Stimulated activated CD4-positive, alpha-beta T cell treated with anti-CD3 and anti-CD28 coated beads, Interleukin-1b, Interleukin-23, amount 100 ng/mL, for 4 hours (primary cell): ENCODE measurements around the gene DYNLT2B.
A peak's percentile ranks its signal among the peaks of the same experiment; 100 is the strongest.
"Not testable (repeated sequence)": the region's sequence is repeated elsewhere in the genome, so short reads cannot be mapped to it uniquely, and the experiment has no call there.

Source experiments
- DNase-seq, 2 donors: peaks; one replicate each; pipeline ENCODE4 v3.0.0-alpha.2; 2020; ENCODE audit warnings: low read depth in 2 of 2

Gene DYNLT2B

GRCh38 chr3:196317687-196318467 is at the start of gene DYNLT2B:
Gene DYNLT2B, minus strand, starts transcription at chr3:196318240. Its CDS starts 88 bp downstream, at chr3:196318152.
- peak; percentile 70 to 81 for DNase-seq

- no peak for DNase-seq
These were observed 47.7 kb upstream of the DYNLT2B start for GRCh38 chr3:196365736-196366135.

DNA sequence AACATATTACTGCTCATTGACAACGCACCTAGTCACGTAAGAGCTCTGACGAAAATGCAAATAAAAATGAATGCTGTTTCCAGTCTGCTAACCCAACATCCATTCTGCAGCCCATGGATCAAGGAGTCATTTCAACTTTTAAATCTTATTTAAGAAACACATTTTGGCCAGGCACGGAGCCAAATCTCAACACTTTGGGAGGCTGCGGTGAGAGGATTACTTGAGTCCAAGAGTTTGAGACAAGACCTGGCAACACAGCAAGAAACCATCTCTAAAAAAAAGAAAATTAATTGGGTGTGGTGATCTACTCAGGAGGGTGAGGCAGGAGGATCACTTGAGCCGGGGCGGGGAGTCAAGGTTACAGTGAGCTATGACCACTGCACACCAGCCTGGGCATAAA is 42.5 kb upstream of the DYNLT2B start:
- DNase-seq, result no peak

DNA sequence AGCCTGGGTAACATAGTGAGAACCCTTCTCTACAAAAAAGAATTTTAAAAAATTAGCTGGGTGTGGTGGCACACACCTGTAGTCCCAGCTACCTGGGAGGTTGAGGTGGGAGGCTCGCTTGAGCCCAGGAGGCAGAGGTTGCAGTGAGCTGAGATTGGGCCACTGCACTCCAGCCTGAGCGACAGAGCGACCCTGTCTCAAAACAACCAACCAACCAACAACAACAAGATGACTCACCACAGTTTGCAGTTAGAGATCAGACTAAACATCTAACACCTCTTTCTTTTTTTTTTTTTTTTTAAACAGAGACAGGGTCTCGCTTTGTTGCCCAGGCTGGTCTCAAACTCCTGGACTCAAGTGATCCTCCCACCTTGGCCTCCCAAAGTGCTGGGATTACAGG is 40.5 kb upstream of the DYNLT2B start:
- DNase-seq, result not testable (repeated sequence)

GRCh38 chr3:196357905-196358304 is 39.9 kb upstream of the DYNLT2B start:
- no peak for DNase-seq

DNA sequence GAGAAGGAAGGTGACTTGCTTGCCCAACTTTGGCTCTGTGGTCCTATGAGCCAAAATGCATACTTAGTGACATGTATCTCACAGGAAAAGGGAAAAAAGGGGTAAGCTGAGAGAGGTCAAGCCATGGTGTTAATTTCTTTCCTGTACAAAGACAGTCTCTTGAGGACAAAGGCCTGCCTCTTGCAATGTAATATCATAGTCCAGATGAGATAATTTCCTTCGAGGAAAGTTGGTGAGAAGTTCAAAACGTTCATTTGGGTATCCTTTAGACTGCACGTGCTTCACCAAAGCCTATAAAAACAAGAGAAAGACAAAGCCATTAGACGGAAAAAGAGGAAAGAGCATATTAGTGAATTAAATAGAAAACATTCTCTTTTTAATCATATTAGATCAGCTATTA is 38.5 kb upstream of the DYNLT2B start:
- no peak for DNase-seq

DNA sequence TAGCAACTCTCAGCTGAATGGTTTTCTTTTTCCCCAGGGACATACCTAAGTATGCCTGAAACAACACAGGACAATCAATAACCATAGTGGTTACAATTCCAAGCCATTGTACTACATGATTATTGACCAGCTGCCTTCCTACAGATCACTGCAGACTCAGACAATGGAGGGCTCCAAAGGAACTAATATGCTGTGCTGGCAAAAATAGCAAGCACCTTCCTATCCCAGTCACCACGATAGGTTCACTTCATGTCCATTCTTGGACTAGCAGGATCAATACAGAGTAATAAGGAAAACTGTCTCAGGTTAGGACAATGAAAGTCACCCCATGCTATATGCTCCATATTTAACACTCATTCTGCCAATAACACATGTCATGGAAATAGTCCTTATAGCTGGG is 37.6 kb upstream of the DYNLT2B start:
- no peak for DNase-seq

DNA sequence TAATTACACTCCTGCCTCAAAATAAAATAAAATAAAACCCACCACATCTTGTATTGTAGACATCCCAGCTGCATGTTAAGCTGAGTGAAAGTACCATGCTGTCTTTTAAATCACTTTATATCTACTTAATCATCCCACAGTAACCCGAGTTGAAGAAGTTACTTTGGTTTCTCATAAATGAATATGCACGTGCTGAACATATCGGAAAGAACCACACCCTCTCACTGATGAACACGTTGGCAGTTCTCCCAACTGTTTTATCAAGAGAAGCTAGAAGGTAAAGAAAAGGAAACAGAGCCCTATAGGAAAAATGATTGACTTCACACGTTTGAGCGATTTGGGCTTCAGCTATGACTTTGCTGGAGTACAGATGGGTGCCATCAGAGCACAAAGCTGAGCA is 36.1 kb upstream of the DYNLT2B start:
- no peak for DNase-seq

DNA sequence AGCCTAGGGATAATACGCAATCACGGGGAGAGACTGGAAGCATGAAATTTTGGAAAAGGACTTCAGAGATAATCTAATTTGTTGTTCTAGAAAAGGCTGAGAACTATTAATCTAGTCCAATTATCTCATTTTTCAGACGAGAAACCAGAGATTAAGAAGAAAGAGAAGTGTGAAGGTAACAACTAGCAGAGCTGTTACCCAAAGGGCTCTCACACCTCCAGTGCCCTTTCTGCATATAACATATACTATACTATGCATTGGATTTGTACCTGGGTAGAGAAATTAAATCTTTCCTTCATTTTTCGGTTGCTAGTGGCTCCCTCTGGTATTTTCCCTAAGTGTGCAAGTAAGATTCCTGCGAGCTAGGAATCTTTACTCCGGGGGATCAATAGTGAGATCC is 33.5 kb upstream of the DYNLT2B start:
- no peak for DNase-seq

- no peak for DNase-seq
These were observed 32.0 kb upstream of the DYNLT2B start for GRCh38 chr3:196350067-196350466.

DNA sequence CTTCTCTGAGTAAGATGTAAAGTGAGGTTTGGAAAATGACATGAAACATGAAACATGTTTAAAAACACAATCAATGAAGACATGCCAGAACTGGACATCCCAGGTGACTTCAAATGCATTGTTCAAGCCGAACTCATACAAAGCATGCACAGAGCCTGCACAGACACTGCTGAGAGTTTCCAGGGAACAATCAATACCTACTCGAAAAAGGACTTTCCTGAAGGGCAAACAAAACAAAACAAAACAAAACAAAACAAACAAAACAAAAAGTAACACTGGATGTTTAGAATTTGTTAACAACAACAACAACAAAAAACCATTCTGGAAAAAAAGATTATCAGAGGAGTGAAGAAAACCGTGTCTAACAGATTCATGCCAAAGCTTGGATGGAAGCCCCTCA is 30.7 kb upstream of the DYNLT2B start:
- DNase-seq, result no peak

DNA sequence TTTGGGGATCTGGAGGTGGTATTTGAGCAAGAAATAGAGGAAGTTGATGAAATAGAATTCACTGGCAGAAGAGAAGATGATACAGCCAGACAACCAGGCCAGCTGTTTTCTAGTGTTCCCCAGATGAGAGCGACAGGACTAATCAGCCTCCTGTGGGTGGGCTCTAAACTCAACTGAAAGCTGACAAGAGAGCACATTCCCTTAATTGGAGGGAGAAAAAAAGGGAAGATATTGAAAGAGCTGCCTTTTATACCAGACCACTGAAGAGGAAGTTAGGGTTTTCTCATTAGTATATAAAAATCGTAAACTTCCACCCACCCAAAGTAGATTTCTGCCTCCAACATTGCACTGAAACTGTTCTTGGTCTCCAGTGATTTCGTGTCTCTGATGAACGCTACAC is 26.6 kb upstream of the DYNLT2B start:
- DNase-seq, result no peak

DNA sequence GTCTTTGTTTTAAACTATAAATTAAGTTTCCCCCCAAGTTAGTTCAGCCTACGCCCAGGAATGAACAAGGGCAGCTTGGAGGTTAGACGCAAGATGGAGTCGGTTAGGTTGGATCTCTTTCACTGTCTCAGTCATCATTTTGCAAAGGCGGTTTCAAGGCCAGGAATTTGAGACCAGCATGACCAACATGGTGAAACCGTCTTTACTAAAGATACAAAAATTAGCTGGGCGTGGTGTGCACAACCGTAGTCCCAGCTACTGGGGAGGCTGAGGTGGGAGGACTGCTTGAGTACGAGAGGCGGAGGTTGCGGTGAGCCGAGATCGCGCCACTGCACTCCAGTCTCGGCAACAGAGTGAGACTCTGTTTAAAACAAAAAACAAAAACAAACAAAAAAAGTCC is 25.9 kb upstream of the DYNLT2B start:
- DNase-seq, result not testable (repeated sequence)

GRCh38 chr3:196341137-196341536 is 23.1 kb upstream of the DYNLT2B start:
- DNase-seq, result no peak

DNA sequence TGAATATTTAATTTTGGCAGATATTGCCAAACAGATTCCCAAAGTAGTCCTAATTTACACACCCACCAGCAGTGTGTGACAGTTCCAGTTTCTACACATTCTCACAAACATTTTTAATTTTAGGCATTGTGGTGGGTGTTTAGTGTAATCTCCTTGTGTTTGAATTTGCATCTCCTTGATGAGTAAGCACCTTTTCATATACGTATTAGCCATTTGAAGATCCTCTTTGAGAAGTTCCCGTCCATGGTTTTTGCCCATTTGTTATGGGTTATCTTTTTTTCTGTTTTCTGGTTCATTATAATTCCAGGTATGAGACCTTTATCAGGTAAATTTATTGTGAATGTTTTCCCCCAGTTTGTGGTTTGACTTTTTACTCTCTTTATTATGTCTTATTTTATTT is 22.4 kb upstream of the DYNLT2B start:
- no peak for DNase-seq

GRCh38 chr3:196339493-196340254 is 21.6 kb upstream of the DYNLT2B start:
- no peak for DNase-seq

DNA sequence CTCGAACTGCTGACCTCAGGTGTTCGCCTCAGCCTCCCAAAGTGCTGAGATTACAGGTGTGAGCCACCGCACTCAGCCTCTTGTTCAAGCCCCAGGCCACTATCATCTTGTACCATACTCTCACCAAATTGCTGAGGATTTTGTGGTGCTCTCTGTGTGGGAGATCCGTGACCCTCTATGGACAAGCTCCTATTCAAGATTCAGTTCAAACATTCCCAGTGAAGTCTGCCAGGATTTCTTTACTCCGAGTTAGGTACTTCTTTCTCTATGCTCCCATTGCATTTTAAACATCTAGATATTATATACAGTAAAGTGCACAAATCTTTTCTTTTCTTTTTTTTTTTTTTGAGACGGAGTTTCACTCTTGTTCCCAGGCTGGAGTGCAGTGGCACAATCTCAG is 21.0 kb upstream of the DYNLT2B start:
- no peak for DNase-seq

DNA sequence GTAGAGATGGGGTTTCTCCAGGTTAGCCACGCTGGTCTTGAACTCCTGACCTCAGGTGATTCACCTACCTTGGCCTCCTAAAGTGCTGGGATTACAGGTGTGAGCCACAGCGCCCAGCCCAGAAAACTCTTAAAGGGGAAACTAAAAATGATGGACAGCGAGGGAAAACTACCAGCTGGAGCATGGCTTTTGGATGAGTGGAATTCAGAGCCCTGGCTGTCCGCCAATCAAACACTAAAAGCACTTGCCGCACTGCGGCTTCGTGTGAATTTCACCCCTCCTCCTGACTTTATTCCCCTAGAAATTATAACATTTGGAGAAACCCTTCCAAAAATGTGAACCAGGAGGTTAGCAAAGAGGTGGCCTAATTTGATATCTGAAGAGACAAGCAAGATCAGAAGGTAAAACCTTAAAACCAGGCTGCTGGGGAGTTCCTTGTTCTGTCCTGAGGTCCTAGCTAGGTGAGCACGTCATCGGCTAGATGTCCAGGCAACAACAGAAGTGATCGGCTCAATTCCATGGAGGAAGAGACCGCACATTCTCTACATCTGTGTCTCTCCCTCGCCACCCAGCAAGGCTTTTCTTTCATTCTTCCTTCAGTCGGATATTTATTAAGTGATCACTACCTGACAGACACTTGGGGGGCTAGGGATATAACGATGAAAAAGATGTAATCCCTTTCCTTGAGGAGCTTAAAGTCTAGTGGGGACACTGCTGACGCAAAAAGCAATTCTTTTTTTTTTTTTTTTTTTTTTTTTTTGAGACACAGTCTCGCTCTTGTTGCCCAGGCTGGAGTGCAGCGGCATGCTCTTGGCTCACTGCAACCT is 18.5 kb upstream of the DYNLT2B start:
- DNase-seq, result no peak

- DNase-seq, result no peak
These were observed 17.5 kb upstream of the DYNLT2B start for GRCh38 chr3:196335503-196335948.

GRCh38 chr3:196334982-196335381 is 16.9 kb upstream of the DYNLT2B start:
- DNase-seq, result no peak

DNA sequence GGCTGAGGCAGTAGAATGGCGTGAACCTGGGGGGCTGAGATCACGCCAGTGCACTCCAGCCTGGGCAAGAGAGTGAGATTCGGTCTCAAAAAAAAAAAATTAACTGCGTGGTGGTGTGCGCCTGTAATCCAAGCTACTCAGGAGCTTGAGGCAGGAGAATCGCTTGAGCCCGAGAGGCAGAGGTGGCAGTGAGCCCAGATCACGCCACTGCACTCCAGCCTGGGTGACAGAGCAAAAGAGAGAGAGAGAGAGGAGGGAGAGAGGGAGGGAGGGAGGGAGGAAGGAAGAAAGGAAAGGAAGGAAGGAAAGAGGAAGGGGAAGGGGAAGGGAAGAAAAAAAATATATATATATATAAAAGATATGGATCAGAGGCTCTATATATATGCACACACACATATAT is 14.1 kb upstream of the DYNLT2B start:
- DNase-seq, result no peak

DNA sequence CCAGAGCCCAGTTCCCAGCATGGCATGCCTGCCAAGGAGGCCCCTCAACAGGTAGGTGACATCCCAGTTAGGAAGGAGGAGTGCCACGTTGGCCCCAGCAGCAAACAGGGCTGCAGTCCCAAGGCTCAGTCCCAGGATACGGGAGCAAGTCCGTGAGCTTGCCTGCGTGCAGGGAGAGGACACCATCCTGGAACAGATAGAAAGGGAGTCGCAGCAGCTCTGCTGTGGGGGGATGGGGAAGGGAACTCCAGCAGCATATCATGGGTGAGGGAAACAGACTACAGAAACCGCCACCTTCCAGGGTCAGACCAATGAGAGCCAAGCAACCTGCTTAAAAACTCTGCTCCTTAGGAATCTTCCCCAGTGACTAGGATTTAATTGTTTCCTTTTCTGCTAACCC is 9.4 kb upstream of the DYNLT2B start:
- DNase-seq, result no peak
